Measurements from ENCODE around the gene CYTL1.
"Not testable (repeated sequence)": the region's sequence is repeated elsewhere in the genome, so short reads cannot be mapped to it uniquely, and the experiment has no call there.

CYTL1 gene

GRCh38 chr4:5019274-5019673 is at the start of gene CYTL1:
TSS of gene CYTL1 (minus strand) at chr4:5019458. CDS start at chr4:5019445, 13 bp downstream.
- DNase-seq, result no peak

- no peak for DNase-seq
Measured at GRCh38 chr4:5067908-5068307, 48.6 kb upstream of the CYTL1 start.

GRCh38 chr4:5066968-5067367 is 47.7 kb upstream of the CYTL1 start:
- not testable (repeated sequence) for DNase-seq

- no peak for DNase-seq
Measured at GRCh38 chr4:5066101-5066500, 46.8 kb upstream of the CYTL1 start.

- no peak for DNase-seq
Measured at GRCh38 chr4:5055411-5055810, 36.2 kb upstream of the CYTL1 start.

- DNase-seq, result peak; percentile 12
Measured at GRCh38 chr4:5054532-5054931, 35.3 kb upstream of the CYTL1 start.

- DNase-seq, result no peak
Measured at GRCh38 chr4:5052726-5053425, 33.6 kb upstream of the CYTL1 start.

- peak; percentile 2 for DNase-seq
Measured at GRCh38 chr4:5052204-5052702, 33.0 kb upstream of the CYTL1 start.

- DNase-seq, result peak; percentile 28
Measured at GRCh38 chr4:5051278-5052203, 32.3 kb upstream of the CYTL1 start, which contains the start of gene STK32B. TSS of gene STK32B (plus strand) at chr4:5051480.

- DNase-seq, result peak; percentile 17
Measured at GRCh38 chr4:5050520-5051277, 31.4 kb upstream of the CYTL1 start.

- DNase-seq, result no peak
Measured at GRCh38 chr4:5048721-5049120, 29.5 kb upstream of the CYTL1 start.

- no peak for DNase-seq
Measured at GRCh38 chr4:5045097-5045496, 25.8 kb upstream of the CYTL1 start.

GRCh38 chr4:5044341-5044740 is 25.1 kb upstream of the CYTL1 start:
- no peak for DNase-seq

- no peak for DNase-seq
Measured at GRCh38 chr4:5043579-5043978, 24.3 kb upstream of the CYTL1 start.

- DNase-seq, result no peak
Measured at GRCh38 chr4:5041699-5042098, 22.4 kb upstream of the CYTL1 start.

- no peak for DNase-seq
Measured at GRCh38 chr4:5040856-5041620, 21.8 kb upstream of the CYTL1 start.

GRCh38 chr4:5039800-5040199 is 20.5 kb upstream of the CYTL1 start:
- no peak for DNase-seq

- no peak for DNase-seq
Measured at GRCh38 chr4:5037553-5038551, 18.6 kb upstream of the CYTL1 start.

GRCh38 chr4:5036239-5036638 is 17.0 kb upstream of the CYTL1 start:
- no peak for DNase-seq

- DNase-seq, result no peak
Measured at GRCh38 chr4:5034206-5034605, 14.9 kb upstream of the CYTL1 start.

GRCh38 chr4:5033281-5033841 is 14.1 kb upstream of the CYTL1 start:
- DNase-seq, result no peak
